AG04450 (cell line): Measurements from ENCODE around the gene ZC3H18. TPM values are rescaled to one million over a fixed set of nuclear protein-coding genes. Genes with fewer than 3 reads are reported as not detected.

Experiments
- CTCF ChIA-PET: fragments of 300-600, 350-600 bp; formaldehyde crosslinking; extraction: SDS; loops from one replicate; lab custom pipeline; 2022; ENCODE audit warnings: antibody characterized with exemption, inconsistent platforms; lab: Charles Lee
- POLR2A ChIA-PET: fragments of 350-600 bp; formaldehyde crosslinking; extraction: SDS; loops from one replicate; lab custom pipeline; 2021; ENCODE audit warnings: antibody characterized with exemption, inconsistent platforms; lab: Yijun Ruan, JAX
- DNase-seq: peaks from one replicate; pipeline ENCODE4 v3.0.0-alpha.2; 2011; ENCODE audit warnings: low read depth, low spot score
- H3K27ac ChIP-seq: one replicate; pipeline ENCODE4 v1.5.1; 2012; ENCODE audit warnings: low read depth, low read length, control low read depth
- H3K27me3 ChIP-seq: one replicate; pipeline ENCODE4 v1.6.0; 2012; ENCODE audit warnings: low read length; ENCODE audit not compliant: control insufficient read depth, insufficient read depth
- H3K4me3 ChIP-seq: 2 replicates; pipeline ENCODE4 v1.5.1; 2011; ENCODE audit warnings: mild to moderate bottlenecking, low read depth, low read length, control low read depth
- H3K9me3 ChIP-seq: 2 replicates; pipeline ENCODE4 v1.5.1; 2012; ENCODE audit warnings: low read length; ENCODE audit not compliant: control insufficient read depth, insufficient read depth
- polyA plus RNA-seq: library from polyadenylated mRNA; depleted of rRNA; stranded (reverse); fragments of >200 nt; gene quantifications from 2 replicates; pipeline ENCODE4 v1.2.3, GENCODE V29; 2011
- TF ChIP-seq, protein P1 (sequence below): IDR thresholded peaks from 2 replicates; pipeline ENCODE4 v1.5.1; 2011; ENCODE audit warnings: low read depth, low read length, control low read depth, inconsistent platforms

ZC3H18 gene
- polyA plus RNA-seq, 1 experiment: 10.1 TPM

DNA sequence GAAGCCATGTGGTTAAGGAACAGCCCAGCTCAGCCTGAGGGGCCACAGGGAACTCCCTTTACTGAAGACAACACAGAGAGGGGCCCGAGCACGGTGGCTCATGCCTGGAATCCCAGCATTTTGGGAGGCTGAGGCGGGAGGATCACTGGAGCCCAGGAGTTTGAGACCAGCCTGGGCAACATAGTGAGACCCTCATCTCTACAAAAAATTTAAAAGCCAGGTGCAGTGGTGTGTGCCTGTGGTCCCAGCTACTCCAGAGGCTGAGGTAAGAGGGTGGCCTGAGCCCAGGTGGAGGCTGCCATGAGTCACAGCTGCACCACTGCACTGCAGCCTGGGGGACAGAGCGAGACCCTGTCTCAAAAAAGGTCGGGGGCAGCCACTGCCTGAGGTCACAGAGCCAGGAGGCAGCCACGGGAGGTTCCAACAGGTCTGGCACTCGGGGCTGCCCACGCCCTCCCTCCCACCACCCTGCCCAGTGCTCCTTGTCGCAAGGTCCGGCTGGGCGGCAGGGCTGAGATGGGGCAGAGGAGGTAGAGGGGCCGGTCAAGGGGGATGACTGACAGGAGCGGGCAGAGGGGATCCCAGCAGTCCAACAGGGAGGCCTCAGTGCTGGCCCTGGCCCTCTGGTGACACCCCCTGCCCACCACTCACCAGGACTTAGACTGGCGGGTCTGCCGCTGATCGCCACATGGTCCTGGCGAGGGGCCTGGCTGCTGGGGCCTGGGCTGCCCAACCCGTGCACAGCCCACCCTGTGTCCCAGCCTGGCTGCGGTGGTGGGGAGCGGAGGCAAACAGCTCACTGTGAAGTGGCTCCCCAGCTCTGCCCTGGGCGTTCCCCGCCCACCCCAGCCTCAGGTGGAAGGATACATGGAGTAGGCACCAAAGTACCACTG is 77.2 kb downstream of the ZC3H18 start:
- Histone ChIP-seq H3K27me3 (no peaks in the 10 kb centered on the region), H3K9me3 (no peaks in the 10 kb centered on the region; the same call in 1 of the 2 replicates), H3K27ac (no peak overlapping the region), H3K4me3 (no peak overlapping the region)
- no peak for DNase-seq
- TF ChIP-seq, protein P1, sequence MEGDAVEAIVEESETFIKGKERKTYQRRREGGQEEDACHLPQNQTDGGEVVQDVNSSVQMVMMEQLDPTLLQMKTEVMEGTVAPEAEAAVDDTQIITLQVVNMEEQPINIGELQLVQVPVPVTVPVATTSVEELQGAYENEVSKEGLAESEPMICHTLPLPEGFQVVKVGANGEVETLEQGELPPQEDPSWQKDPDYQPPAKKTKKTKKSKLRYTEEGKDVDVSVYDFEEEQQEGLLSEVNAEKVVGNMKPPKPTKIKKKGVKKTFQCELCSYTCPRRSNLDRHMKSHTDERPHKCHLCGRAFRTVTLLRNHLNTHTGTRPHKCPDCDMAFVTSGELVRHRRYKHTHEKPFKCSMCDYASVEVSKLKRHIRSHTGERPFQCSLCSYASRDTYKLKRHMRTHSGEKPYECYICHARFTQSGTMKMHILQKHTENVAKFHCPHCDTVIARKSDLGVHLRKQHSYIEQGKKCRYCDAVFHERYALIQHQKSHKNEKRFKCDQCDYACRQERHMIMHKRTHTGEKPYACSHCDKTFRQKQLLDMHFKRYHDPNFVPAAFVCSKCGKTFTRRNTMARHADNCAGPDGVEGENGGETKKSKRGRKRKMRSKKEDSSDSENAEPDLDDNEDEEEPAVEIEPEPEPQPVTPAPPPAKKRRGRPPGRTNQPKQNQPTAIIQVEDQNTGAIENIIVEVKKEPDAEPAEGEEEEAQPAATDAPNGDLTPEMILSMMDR: no peak
- ChIA-PET POLR2A (no interaction called here), CTCF (no interaction called here)

DNA sequence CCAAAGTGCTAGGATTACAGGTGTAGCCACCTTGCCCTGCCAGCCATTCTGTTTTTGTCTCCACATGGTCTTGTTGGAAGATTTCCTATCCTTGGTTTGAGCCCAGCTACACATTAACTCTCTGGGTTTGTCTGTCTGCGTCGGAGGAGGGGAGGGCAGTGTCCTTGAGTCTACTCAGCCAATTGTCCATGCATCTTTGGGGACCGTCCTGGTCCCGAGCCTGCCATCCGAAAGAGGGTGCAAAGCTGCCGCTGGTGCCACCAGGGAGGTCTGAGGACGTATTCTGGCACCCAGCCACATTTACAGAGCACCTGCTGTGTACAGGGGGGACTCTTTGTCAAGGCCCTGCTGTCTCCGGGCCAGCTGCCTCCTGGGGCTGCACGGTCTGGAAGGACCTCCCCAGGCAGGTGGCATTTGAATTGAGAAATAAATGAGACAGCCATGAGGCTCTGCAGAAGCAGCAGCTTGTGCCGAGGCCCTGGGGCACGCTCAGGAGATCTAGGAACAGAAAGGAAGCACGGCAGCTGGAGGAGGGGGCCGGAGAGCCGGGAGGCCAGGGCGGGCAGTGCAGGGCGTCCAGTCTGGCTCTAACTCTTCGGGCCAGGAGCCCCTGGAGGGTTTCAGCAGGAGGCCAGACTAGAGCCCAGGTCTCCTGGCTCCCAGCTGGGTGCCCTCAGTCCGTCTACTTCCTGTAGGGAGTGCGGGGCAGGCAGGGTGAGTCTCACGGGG is 79.2 kb downstream of the ZC3H18 start:
- TF ChIP-seq, protein P1: no peak
- no peak for DNase-seq
- H3K4me3 ChIP-seq: peak overlapping the region; percentile 83
- H3K27me3 ChIP-seq: no peaks in the 10 kb centered on the region
- H3K9me3 ChIP-seq: no peaks in the 10 kb centered on the region; the same call in 1 of the 2 replicates
- ChIA-PET POLR2A (no interaction called here), CTCF (no interaction called here)
- H3K27ac ChIP-seq: no peak overlapping the region

DNA sequence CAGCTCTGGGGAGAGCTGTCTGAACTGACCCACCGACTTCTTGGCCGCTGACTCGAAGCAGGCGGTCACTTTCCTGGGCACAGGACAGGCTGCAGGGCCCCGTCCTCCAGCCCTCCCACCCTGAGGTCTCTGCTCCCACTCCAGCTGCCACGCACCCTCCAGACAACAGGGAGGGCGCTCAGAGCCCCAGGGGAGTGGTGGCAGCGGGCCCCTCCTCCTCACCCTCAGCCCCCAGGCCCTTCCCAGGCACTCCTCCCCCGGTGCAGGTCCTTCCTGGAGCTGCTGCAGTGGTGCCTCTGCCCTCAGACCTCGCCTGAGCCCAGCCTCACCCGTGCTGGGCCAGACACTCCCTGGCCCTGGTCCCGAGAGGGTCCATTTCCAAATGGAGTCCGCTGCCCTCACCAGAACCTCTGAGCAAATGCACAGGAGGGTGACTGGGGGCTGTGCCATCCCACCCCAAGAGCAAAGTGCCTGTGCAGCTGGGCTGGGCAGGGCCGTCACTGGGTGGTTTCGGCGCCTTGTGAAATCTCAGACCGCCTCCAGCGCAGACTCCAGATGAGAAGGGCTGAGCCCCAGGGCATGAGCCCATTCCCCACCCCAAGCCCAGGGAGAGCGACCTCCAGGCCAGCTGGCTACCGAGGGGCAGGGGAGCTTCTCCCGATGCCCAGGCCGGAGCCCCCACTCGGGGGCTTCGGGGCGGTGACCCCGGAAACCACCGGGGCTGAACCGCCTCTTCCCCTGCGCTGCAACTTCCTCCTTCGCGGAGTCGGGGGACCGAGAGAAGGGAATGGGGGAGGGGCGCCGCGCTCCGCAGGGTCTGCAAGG is 79.9 kb downstream of the ZC3H18 start:
- ChIA-PET CTCF (no interaction called here), POLR2A (no interaction called here)
- Histone ChIP-seq H3K9me3 (no peaks in the 10 kb centered on the region; the same call in 1 of the 2 replicates), H3K27me3 (no peaks in the 10 kb centered on the region), H3K4me3 (peak overlapping the region; percentile 83), H3K27ac (peak overlapping the region; percentile 39)
- no peak for DNase-seq
- TF ChIP-seq, protein P1: no peak

DNA sequence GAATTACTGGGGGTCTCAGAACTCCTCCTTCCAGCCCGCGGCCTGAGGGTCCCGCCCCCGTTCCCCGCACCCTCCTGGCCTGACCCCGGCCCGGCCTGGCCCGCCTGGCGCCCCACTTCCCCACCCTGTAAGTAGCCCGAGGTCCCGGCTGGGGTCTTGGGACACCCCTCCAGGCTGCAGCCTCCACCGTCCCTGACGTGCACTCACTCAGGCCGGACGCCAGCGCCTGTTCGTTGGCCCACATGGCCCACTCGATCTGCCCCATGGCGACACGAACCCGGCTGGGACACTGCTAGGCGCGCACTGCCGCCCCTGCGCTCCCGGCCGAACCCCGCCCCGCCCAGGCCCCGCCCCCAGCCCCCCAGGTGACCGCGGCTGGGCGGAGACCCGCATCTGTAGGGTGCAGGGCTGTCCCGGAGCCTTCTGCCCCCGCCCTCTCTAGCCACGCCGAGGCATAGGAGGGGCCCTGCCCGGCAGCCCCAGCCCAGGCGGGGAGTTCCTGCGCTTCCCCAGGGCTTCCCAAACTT is 80.6 kb downstream of the ZC3H18 start, which contains the start of gene CYBA:
Gene CYBA (minus strand): TSS at position 305 of the 527 bp plus-strand sequence. CDS start 40 bp downstream, at position 265.
- Histone ChIP-seq H3K9me3 (no peaks in the 10 kb centered on the region; the same call in 1 of the 2 replicates), H3K27ac (peak within 1 kb of the TSS; percentile 39), H3K27me3 (no peaks in the 10 kb centered on the region), H3K4me3 (peak within 1 kb of the TSS; percentile 83)
- TF ChIP-seq, protein P1: no peak
- CTCF ChIA-PET: no interaction called here
- DNase-seq: no peak
- POLR2A ChIA-PET: no interaction called here
